Measurements from ENCODE around the gene PADI2.

DNA sequence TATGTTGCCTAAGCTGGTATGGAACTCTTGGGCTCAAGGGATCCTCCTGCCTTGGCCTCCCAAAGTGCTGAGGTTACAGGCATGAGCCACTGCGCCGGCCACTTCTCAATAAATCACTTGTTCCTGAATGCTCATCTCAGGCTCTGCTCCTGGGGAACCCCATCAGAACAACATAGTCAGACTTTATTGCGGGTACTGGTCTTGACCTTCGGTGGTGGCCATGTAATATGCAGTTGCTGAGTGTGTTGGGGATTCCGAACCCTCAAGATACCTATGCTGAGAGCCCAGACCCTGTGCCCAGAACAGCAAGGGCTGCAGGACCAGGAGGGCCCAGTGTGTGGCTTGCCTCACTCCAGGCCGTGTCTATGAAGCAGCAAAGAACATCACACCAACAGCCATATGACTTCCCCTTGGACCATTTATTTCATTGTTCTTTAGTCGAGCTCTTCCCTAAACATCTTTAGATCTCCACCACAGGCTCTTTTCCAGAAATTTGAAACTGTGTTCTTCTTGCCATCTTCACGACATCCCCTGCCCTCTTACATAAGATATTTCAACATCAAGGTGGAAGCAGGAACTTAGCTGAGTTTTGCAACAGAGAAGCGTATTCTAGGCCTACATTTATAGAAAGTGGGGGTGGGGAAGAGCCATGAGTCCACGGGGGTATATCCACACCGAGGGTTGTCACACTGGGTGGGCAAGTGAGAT lies 52.7 kb downstream of the PADI2 start:
- TF ChIP-seq, protein P1, sequence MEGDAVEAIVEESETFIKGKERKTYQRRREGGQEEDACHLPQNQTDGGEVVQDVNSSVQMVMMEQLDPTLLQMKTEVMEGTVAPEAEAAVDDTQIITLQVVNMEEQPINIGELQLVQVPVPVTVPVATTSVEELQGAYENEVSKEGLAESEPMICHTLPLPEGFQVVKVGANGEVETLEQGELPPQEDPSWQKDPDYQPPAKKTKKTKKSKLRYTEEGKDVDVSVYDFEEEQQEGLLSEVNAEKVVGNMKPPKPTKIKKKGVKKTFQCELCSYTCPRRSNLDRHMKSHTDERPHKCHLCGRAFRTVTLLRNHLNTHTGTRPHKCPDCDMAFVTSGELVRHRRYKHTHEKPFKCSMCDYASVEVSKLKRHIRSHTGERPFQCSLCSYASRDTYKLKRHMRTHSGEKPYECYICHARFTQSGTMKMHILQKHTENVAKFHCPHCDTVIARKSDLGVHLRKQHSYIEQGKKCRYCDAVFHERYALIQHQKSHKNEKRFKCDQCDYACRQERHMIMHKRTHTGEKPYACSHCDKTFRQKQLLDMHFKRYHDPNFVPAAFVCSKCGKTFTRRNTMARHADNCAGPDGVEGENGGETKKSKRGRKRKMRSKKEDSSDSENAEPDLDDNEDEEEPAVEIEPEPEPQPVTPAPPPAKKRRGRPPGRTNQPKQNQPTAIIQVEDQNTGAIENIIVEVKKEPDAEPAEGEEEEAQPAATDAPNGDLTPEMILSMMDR (IDR thresholded peaks at IDR 0.05 in 4 of 5, conservative IDR thresholded peaks at IDR 0.05 in 1 of 5), result no peak
- TF ChIP-seq POLR2A (IDR thresholded peaks at IDR 0.05), result no peak

Data from gastrocnemius medialis (tissue), 4 donors.